Activated CD4-positive, alpha-beta T cell treated with anti-CD3 and anti-CD28 coated beads, Interleukin-2, amount 50 U/mL, for 24 hours (primary cell): ENCODE measurements around the gene EXOC6.
"Not testable (repeated sequence)": the region's sequence is repeated elsewhere in the genome, so short reads cannot be mapped to it uniquely, and the experiment has no call there.

Experiments
- DNase-seq, 2 donors: peaks; one replicate each; pipeline ENCODE4 v3.0.0-alpha.2; 2020; ENCODE audit warnings: low read depth in 1 of 2, low spot score in 1 of 2

EXOC6 gene

GRCh38 chr10:92876509-92877036 lies 28.3 kb downstream of the EXOC6 start:
- DNase-seq, result no peak

- DNase-seq, result no peak
These were observed 32.0 kb downstream of the EXOC6 start for GRCh38 chr10:92880233-92880861.

GRCh38 chr10:92880917-92881316 lies 32.6 kb downstream of the EXOC6 start:
- DNase-seq, result no peak

DNA sequence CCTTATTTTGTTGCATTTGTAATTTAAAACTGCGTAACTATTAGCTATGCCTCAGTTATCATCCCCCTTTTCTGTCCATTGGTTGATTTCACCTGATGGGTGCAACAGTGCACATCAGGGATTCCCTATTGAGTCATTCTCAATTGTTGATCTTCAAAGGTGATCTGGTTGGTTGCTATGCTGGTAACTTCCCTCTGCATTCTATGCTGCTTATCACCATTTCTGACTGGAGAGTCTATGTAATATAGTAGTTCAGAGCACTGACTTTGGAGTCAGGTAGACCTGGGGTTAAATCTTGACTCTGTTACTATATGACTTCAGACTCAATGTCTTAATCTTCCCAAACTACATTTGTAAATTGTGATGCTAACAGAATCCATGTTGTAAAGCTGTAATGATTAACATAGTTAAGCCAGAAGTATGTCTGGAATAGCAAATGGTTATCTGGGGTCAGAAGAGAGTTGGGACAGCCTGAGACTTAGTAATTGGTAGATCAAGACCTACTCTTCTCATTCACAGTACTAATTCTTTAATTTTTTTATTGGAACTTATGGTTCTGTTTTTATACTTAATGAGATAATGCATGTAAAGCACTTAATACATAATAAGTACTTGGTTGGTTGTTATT lies 38.1 kb downstream of the EXOC6 start:
- no peak for DNase-seq

- no peak for DNase-seq
These were observed 42.2 kb downstream of the EXOC6 start for GRCh38 chr10:92890471-92890870.

DNA sequence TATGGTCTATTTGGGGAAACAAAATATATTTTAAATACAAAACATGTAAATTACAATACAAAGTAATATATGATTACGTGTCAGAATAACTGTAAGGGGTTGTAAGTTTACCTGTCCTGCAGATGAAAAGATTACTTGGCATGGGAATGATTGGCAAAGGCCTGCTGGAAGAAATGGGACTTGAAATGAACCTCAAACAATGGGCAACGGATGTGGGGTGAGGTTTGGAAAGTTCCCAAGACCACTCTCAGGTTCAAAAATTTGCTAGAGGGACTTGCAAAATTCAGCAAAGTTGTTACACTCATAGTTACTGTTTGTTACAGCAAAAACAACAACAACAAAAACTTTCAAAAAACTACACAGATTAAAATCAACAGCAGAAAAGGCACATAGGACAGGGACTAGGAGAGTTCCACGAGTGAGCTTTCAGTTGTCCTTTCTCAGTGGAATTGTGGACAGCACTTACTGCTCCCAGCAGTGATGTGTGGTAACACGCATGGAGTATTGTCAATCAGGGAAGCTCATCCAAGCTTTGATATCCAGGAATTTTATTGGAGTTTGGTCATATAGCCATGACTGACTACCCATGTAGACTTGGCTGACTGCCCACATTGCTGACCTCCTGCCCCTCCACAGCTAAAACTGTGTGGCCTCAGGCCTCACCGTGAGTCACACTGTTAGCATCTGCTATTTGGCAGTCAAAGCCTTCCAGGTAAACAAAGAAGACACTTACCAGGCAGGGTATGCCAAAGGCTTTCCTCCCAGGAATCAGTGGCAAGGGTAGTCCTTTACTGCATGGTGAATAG lies 43.8 kb downstream of the EXOC6 start:
- DNase-seq, result no peak

DNA sequence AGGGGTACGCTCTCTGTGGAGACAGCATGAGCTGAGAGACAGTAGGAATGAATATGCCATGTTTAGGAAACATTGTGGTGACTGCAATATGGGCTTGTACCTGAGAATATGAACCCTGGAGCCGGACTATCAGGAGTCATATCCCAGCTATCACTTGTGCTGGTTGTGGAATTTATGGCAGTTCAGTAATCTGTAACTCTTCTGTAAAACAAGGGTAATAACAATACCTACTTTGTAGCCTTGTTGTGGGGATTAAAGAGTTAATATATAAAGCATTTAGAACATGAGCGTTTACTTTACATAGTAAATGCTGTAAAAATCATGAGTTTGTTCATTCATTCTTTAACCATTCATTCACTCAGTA lies 44.4 kb downstream of the EXOC6 start:
- no peak for DNase-seq

DNA sequence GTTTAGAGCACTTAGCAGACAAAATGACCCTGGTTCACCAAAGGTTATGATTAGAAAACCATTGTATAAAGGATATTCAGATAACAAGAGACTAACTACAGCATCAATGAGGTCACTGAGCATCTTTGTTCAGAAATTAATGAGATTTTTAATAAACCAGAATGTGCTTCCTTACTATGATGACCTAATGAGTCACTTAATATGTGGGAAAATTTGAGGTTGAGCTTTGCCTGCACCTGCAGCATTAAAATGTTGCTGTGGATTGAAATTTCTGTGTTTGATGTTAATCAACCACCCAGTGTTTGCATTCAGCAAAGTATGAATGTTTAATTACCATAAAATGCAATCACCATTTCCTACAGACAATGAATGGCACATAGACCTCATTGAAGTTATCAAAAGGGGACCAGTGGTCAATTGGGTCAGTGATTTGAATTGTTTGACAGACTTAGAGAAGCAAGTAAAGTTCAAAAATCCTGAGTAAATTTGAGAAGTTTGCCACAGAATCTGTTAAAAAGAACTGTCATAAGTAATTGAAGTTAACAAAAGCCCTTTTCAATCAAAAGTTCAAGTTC lies 45.8 kb downstream of the EXOC6 start:
- no peak for DNase-seq

GRCh38 chr10:92897916-92898315 lies 49.6 kb downstream of the EXOC6 start:
- DNase-seq, result no peak

- DNase-seq, result no peak
These were observed 53.5 kb downstream of the EXOC6 start for GRCh38 chr10:92901819-92902251.

GRCh38 chr10:92903633-92904032 lies 55.3 kb downstream of the EXOC6 start:
- no peak for DNase-seq

GRCh38 chr10:92907280-92907679 lies 59.0 kb downstream of the EXOC6 start:
- no peak for DNase-seq

DNA sequence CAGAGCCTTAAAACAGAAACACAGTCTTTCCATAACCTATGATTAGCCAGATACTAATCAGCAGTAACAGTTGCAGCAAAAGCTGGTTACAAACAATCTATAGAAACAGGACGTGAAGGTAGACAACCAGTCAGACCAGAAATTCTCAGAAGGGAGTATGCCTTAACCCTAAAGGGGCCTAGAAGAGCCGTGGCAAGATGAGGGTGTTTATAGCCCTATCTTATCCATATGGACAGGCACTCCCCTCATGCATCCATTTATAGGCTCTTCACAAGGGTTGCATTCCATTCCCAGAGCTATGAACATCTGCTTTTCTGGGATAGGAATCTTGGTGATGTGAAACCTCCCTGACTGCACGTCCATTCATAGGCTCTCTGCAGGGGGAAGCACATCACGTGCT lies 64.3 kb downstream of the EXOC6 start:
- not testable (repeated sequence) for DNase-seq

DNA sequence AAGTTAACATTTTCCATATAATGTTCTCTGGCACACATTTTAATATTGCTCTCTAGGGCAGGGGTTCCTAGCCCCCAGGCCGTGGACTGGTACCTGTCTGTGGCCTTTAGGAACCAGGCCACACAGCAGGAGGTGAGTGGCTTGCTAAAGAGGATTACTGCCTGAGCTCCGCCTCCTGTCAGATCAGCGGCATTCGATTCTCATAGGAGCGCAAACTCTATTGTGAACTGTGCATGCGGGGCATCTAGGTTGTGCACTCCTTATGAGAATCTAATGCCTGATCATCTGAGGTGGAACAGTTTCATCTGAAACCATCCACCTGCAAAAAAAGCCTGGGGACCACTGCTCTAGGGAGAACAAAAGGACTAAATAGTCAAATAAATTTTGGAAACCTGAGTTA lies 65.7 kb downstream of the EXOC6 start:
- DNase-seq, result no peak

GRCh38 chr10:92914478-92915325 lies 66.4 kb downstream of the EXOC6 start:
- DNase-seq, result peak in 1 of 2 donors; percentile 35

DNA sequence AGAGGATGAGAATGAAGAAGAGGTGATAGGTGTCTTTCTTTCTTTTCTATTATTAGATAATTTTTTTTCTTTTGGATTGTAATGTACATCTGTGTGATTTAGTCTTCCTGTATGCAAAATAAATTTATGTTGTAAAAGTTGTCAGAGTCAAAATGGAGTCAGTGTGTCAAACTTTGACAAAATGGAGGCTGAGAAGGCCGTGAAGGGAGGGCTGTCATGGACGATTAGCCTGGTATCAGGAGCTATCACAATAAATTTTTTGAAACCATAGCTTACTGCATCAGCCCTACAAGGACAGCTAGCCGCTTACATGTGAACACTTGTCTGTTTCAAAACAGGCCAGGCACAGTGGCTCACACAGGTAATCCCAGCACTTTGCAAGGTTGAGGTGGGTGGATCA lies 67.6 kb downstream of the EXOC6 start:
- no peak for DNase-seq

- no peak for DNase-seq
These were observed 68.1 kb downstream of the EXOC6 start for GRCh38 chr10:92916433-92916832.

- DNase-seq, result no peak
These were observed 70.3 kb downstream of the EXOC6 start for GRCh38 chr10:92918603-92919002.

DNA sequence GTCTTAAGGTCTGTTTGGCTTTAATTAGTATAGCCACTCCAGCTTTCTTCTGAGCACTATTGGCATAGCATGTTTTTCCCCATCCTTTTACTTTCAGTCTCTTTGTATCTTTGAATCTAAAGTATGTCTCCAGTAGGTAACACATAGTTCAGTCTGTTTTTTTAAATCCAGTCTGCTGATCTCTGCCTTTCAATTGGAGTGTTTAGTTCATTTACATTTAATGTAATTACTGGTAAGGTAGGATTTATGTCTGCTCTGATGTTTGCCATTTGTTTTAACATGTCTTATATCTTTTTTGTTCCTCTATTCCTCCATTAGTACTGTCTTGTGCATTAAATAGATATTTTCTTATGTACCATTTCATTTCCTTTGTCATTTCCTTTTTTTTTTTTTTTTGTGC lies 72.5 kb downstream of the EXOC6 start:
- no peak for DNase-seq

DNA sequence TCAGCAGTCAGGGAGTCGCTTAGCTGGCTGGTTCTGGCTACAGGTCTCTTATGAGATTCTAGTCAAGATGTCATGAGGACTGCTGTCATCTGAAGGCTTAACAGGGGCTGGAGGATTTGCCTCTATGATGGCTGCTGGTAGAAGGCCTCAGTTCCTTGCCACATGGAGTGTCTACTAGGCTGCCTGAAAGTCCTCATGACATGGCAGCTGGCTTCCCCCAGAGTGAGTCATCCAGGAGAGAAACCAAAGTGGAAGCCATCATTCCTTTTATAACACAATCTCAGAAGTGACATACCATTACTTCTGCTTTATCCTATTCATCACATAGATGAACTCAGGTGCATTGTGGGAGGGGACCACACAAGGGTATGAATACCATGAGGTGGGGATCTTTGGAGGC lies 75.1 kb downstream of the EXOC6 start:
- no peak for DNase-seq

DNA sequence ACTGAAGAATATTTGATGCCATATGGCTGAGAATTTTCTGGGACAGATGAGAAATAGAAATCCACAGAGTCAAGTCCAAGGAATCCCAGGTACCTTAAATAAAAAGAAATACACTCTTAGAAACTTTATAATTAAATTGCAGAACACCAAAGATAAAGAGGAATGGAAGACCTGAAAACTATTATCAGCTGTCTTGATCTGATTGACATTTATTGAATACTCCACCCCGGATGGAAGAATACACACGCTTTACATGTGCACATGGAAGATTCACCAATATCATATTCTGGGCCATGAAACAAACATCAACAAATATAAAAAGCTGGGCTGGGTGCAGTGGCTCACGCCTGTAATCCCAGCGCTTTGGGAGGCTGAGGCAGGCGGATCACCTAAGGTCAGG lies 81.6 kb downstream of the EXOC6 start:
- DNase-seq, result no peak
